GM23338 (cell line): ENCODE data around the gene CCDC60. TPM values are rescaled to one million over a fixed set of nuclear protein-coding genes. Genes with fewer than 3 reads are reported as not detected.

Experiments
- ATAC-seq: fragments of 200-7000 bp; cut with Tn5 transposase; 3 replicates; pipeline ENCODE4 v1.9.1; 2020
- DNase-seq: peaks from one replicate; pipeline ENCODE4 v3.0.0-alpha.2; 2015; ENCODE audit warnings: low spot score
- H2AFZ ChIP-seq: fragments of 200-600 bp; sonication (generic); 2 replicates; pipeline ENCODE4 v1.8.0; 2016; ENCODE audit warnings: antibody characterized with exemption, mild to moderate bottlenecking, moderate library complexity
- H3F3A ChIP-seq: fragments of 200-600 bp; sonication (generic); replicated peaks from 2 replicates; pipeline ENCODE4 v1.8.0; 2017; ENCODE audit warnings: antibody characterized with exemption, mixed run types, low read depth
- H3K27ac ChIP-seq: fragments of 200-600 bp; sonication (generic); 2 replicates; pipeline ENCODE4 v1.6.1; 2016; ENCODE audit warnings: low read depth
- H3K27me3 ChIP-seq: fragments of 200-600 bp; sonication (generic); 2 replicates; pipeline ENCODE4 v1.8.0; 2016; ENCODE audit warnings: mild to moderate bottlenecking, mixed run types, moderate library complexity; ENCODE audit not compliant: insufficient read depth
- H3K36me3 ChIP-seq: fragments of 200-600 bp; sonication (generic); 2 replicates; pipeline ENCODE4 v1.8.0; 2016; ENCODE audit warnings: mild to moderate bottlenecking; ENCODE audit not compliant: insufficient read depth
- H3K4me1 ChIP-seq: fragments of 200-600 bp; sonication (generic); 2 replicates; pipeline ENCODE4 v1.8.0; 2016; ENCODE audit warnings: mild to moderate bottlenecking, moderate library complexity; ENCODE audit not compliant: insufficient read depth
- H3K4me2 ChIP-seq: fragments of 200-600 bp; sonication (generic); 2 replicates; pipeline ENCODE4 v1.7.1; 2017; ENCODE audit warnings: mixed run types
- H3K4me3 ChIP-seq: fragments of 200-600 bp; sonication (generic); 2 replicates; pipeline ENCODE4 v1.6.1; 2016; ENCODE audit warnings: mixed run types
- H3K79me2 ChIP-seq: fragments of 200-600 bp; sonication (generic); replicated peaks from 2 replicates; pipeline ENCODE4 v1.8.0; 2017; ENCODE audit warnings: mild to moderate bottlenecking; ENCODE audit not compliant: insufficient read depth
- H3K9me2 ChIP-seq: fragments of 200-600 bp; sonication (generic); 2 replicates; pipeline ENCODE4 v1.8.0; 2017; ENCODE audit not compliant: insufficient read depth
- H4K20me1 ChIP-seq: fragments of 200-600 bp; sonication (generic); replicated peaks from 2 replicates; pipeline ENCODE4 v1.8.0; 2017; ENCODE audit warnings: mild to moderate bottlenecking; ENCODE audit not compliant: insufficient read depth
- H3K27ac Mint-ChIP-seq: 2 replicates; pipeline ENCODE4 v1.8.0; 2020; ENCODE audit warnings: inconsistent platforms, mild to moderate bottlenecking, moderate library complexity, mixed read lengths
- H3K27me3 Mint-ChIP-seq: 3 replicates; pipeline ENCODE4 v1.8.0; 2022; ENCODE audit warnings: low read depth, mild to moderate bottlenecking, moderate library complexity, mixed read lengths, inconsistent platforms; ENCODE audit not compliant: insufficient read depth, poor library complexity
- H3K36me3 Mint-ChIP-seq: 3 replicates; pipeline ENCODE4 v1.8.0; 2021; ENCODE audit warnings: low read depth, mild to moderate bottlenecking, inconsistent platforms, moderate library complexity, mixed read lengths
- H3K4me1 Mint-ChIP-seq: 3 replicates; pipeline ENCODE4 v1.8.0; 2020; ENCODE audit warnings: mild to moderate bottlenecking, inconsistent platforms, mixed read lengths
- H3K4me3 Mint-ChIP-seq: 3 replicates; pipeline ENCODE4 v1.8.0; 2021; ENCODE audit warnings: moderate library complexity, mild to moderate bottlenecking, inconsistent platforms, mixed read lengths
- H3K9me3 Mint-ChIP-seq: 3 replicates; pipeline ENCODE4 v1.8.0; 2020; ENCODE audit warnings: moderate library complexity, mild to moderate bottlenecking, inconsistent platforms, mixed read lengths
- CREB1 ChIP-seq: fragments of 250-450 bp; sonication (Bioruptor Pico); IDR thresholded peaks from 2 replicates; pipeline ENCODE4 v1.5.0; 2020; ENCODE audit warnings: low read depth, mild to moderate bottlenecking, moderate library complexity
- EZH2 ChIP-seq: fragments of 200-600 bp; sonication (generic); IDR thresholded peaks from one replicate; pipeline ENCODE4 v1.8.0; 2017; ENCODE audit warnings: antibody characterized with exemption, mild to moderate bottlenecking, low read depth; ENCODE audit not compliant: unreplicated experiment
- EZH2phosphoT487 ChIP-seq: fragments of 200-600 bp; sonication (generic); IDR thresholded peaks from one replicate; pipeline ENCODE4 v1.8.1; 2018; ENCODE audit warnings: antibody characterized with exemption; ENCODE audit not compliant: unreplicated experiment
- JUNB ChIP-seq: IDR thresholded peaks from one replicate; pipeline ENCODE4 v1.6.1; 2016; ENCODE audit warnings: antibody characterized with exemption; ENCODE audit not compliant: unreplicated experiment
- NANOG ChIP-seq: IDR thresholded peaks from 2 replicates; pipeline ENCODE4 v1.6.1; 2016; ENCODE audit warnings: antibody characterized with exemption, borderline replicate concordance
- POLR2AphosphoS5 ChIP-seq: IDR thresholded peaks from 2 replicates; pipeline ENCODE4 v1.6.1; 2016; ENCODE audit warnings: antibody characterized with exemption, low read depth
- ZNF114 ChIP-seq: fragments of 250-450 bp; sonication (Bioruptor Pico); IDR thresholded peaks from 2 replicates; pipeline ENCODE4 v1.5.0; 2020; ENCODE audit warnings: mild to moderate bottlenecking, moderate library complexity
- ZNF331 ChIP-seq: fragments of 250-450 bp; sonication (Bioruptor Pico); IDR thresholded peaks from 2 replicates; pipeline ENCODE4 v1.5.0; 2020; ENCODE audit warnings: low read depth, mild to moderate bottlenecking, moderate library complexity
- polyA plus RNA-seq: library from polyadenylated mRNA; unstranded; fragments of >200 nt; fragmentation: Nextera tagmentation; extraction: Ambion mirVana; gene quantifications from 2 replicates; pipeline ENCODE4 v1.2.1, GENCODE V29; 2016
- total RNA-seq: library from RNA; depleted of rRNA; stranded (reverse); fragments of >200 nt; shearing (Covaris generic); gene quantifications from 2 replicates; pipeline ENCODE4 v1.2.3, GENCODE V29; 2014
- TF ChIP-seq, protein P1 (sequence below), 2 experiments: fragments of 200-600 bp in 1 of 2; sonication (generic) in 1 of 2; conservative IDR thresholded peaks; 2 replicates each; pipeline versions ENCODE4 v1.5.1 to v1.6.1; 2016 to 2017; ENCODE audit warnings: antibody characterized with exemption in 2 of 2, low read depth in 2 of 2, mild to moderate bottlenecking in 2 of 2, moderate library complexity in 1 of 2
- TF ChIP-seq, protein P2 (sequence below): IDR thresholded peaks from 2 replicates; pipeline ENCODE4 v1.6.1; 2016; ENCODE audit warnings: antibody characterized with exemption
- TF ChIP-seq, protein P3 (sequence below): fragments of 250-450 bp; sonication (Bioruptor Pico); IDR thresholded peaks from 2 replicates; pipeline ENCODE4 v1.5.0; 2020; ENCODE audit warnings: mild to moderate bottlenecking, moderate library complexity

Gene CCDC60
- total and polyA plus RNA-seq, 2 experiments from 2014 or later = 0.53 TPM; not detected in 1

DNA sequence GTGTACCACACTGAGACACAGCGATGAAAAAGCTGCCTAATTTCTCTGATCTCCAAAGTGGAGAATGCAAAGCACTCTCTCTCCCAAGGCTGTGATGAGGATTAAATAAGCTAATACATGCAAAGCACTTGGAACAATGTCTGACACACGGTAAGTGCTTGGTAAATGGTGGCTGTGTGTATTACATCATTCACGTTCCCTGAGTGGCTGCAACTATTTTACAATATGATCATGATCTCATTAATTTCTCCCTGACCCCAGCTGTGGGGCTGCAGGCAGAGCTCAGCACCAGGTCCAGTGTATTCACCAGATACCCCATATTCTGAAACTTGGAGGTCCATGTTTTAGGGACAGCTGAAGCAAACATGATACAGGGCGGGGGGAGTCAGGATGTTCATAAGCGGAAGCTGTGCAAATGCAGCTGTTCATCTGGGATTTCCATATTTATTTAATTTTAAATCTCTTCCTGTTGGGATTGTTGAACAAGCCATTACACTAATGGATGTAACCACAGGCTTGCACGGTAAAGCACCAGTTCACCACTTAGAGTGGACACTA is 106.4 kb downstream of the CCDC60 start:
- Mint-ChIP-seq H3K36me3 (peaks cover 2% of the 10 kb centered on the region; the same call in 2 of the 3 replicates), H3K27me3 (no peaks in the 10 kb centered on the region), H3K9me3 (peaks cover 5% of the 10 kb centered on the region; the same call in 2 of the 3 replicates), H3K27ac (no peak overlapping the region), H3K4me1 (peaks cover 3% of the 10 kb centered on the region; the same call in 2 of the 3 replicates), H3K4me3 (no peak overlapping the region)
- no peak overlapping the region for H3K4me3 ChIP-seq
- DNase-seq (no peak), ATAC-seq (no peak)
- no peak overlapping the region for H3K4me2 ChIP-seq
- no peaks in the 10 kb centered on the region for H3K4me1 ChIP-seq
- TF ChIP-seq CREB1 = no peak
- no peak for TF ChIP-seq EZH2
- TF ChIP-seq POLR2AphosphoS5 = no peak
- TF ChIP-seq, protein P1, sequence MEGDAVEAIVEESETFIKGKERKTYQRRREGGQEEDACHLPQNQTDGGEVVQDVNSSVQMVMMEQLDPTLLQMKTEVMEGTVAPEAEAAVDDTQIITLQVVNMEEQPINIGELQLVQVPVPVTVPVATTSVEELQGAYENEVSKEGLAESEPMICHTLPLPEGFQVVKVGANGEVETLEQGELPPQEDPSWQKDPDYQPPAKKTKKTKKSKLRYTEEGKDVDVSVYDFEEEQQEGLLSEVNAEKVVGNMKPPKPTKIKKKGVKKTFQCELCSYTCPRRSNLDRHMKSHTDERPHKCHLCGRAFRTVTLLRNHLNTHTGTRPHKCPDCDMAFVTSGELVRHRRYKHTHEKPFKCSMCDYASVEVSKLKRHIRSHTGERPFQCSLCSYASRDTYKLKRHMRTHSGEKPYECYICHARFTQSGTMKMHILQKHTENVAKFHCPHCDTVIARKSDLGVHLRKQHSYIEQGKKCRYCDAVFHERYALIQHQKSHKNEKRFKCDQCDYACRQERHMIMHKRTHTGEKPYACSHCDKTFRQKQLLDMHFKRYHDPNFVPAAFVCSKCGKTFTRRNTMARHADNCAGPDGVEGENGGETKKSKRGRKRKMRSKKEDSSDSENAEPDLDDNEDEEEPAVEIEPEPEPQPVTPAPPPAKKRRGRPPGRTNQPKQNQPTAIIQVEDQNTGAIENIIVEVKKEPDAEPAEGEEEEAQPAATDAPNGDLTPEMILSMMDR (conservative IDR thresholded peaks at IDR 0.05; ENCODE audit: low read depth in 2 of 2) = no peak
- no peak for TF ChIP-seq ZNF114
- no peak for TF ChIP-seq EZH2phosphoT487
- TF ChIP-seq, protein P2, sequence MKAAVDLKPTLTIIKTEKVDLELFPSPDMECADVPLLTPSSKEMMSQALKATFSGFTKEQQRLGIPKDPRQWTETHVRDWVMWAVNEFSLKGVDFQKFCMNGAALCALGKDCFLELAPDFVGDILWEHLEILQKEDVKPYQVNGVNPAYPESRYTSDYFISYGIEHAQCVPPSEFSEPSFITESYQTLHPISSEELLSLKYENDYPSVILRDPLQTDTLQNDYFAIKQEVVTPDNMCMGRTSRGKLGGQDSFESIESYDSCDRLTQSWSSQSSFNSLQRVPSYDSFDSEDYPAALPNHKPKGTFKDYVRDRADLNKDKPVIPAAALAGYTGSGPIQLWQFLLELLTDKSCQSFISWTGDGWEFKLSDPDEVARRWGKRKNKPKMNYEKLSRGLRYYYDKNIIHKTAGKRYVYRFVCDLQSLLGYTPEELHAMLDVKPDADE = no peak
- no peak for TF ChIP-seq NANOG
- no peak for TF ChIP-seq JUNB
- H3K79me2 ChIP-seq = no peaks in the 10 kb centered on the region
- no peaks in the 10 kb centered on the region for H4K20me1 ChIP-seq
- H3K36me3 ChIP-seq = no peaks in the 10 kb centered on the region
- H3F3A ChIP-seq = no peaks in the 10 kb centered on the region
- H2AFZ ChIP-seq = no peak overlapping the region
- H3K9me2 ChIP-seq = 0 out of 2 replicates have a peak, but pooled peaks cover 3% of the 10 kb centered on the region
- H3K27me3 ChIP-seq = no peaks in the 10 kb centered on the region
- no peak overlapping the region for H3K27ac ChIP-seq

DNA sequence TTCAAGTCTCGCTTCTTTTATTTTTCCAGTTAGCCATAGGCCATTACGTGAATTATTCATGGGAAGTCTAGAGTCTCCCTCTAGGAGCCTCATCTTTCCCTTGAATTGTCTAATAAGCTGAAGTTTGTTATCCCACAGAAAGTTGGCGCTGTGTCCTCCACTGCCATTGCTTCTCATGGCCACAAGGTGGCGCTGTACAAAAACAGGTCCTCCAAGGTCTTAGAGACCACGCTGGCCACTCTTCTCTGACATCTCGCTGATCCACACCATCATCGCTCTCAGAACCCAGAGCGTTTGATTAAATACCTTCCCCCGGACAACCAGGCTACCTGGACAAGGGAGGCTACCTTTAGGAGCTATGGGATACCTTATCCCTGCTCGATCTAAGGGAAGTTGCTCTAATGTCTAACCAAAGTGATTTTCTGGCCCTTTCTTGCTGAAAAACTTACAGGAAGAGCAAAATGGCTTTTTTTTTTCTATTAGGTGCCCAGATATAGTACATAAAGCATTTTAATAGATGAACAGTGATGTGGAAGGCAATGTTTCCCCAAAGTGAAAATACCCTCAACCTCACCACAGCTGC is 110.0 kb downstream of the CCDC60 start:
- peaks cover 10% of the 10 kb centered on the region; the same call in 2 of the 3 replicates for H3K4me1 Mint-ChIP-seq
- Histone ChIP-seq H3K4me1 (peaks cover 19% of the 10 kb centered on the region), H3K79me2 (no peaks in the 10 kb centered on the region), H3K9me2 (no peaks in the 10 kb centered on the region), H3K27ac (no peak overlapping the region), H3F3A (no peaks in the 10 kb centered on the region), H4K20me1 (no peaks in the 10 kb centered on the region), H2AFZ (peak overlapping the region; percentile 93), H3K4me3 (no peak overlapping the region), H3K4me2 (peak overlapping the region; percentile 27; the same call in 1 of the 2 replicates), H3K36me3 (no peaks in the 10 kb centered on the region), H3K27me3 (no peaks in the 10 kb centered on the region)
- peaks cover 2% of the 10 kb centered on the region; the same call in 2 of the 3 replicates for H3K36me3 Mint-ChIP-seq
- H3K27ac Mint-ChIP-seq = peak overlapping the region; percentile 89; the same call in 1 of the 2 replicates
- peak; percentile 91 for DNase-seq
- ATAC-seq = peak; percentile 94
- peaks cover 5% of the 10 kb centered on the region; the same call in 2 of the 3 replicates for H3K9me3 Mint-ChIP-seq
- H3K27me3 Mint-ChIP-seq = no peaks in the 10 kb centered on the region
- peak overlapping the region; percentile 52; the same call in 2 of the 3 replicates for H3K4me3 Mint-ChIP-seq
- TF ChIP-seq, protein P3, sequence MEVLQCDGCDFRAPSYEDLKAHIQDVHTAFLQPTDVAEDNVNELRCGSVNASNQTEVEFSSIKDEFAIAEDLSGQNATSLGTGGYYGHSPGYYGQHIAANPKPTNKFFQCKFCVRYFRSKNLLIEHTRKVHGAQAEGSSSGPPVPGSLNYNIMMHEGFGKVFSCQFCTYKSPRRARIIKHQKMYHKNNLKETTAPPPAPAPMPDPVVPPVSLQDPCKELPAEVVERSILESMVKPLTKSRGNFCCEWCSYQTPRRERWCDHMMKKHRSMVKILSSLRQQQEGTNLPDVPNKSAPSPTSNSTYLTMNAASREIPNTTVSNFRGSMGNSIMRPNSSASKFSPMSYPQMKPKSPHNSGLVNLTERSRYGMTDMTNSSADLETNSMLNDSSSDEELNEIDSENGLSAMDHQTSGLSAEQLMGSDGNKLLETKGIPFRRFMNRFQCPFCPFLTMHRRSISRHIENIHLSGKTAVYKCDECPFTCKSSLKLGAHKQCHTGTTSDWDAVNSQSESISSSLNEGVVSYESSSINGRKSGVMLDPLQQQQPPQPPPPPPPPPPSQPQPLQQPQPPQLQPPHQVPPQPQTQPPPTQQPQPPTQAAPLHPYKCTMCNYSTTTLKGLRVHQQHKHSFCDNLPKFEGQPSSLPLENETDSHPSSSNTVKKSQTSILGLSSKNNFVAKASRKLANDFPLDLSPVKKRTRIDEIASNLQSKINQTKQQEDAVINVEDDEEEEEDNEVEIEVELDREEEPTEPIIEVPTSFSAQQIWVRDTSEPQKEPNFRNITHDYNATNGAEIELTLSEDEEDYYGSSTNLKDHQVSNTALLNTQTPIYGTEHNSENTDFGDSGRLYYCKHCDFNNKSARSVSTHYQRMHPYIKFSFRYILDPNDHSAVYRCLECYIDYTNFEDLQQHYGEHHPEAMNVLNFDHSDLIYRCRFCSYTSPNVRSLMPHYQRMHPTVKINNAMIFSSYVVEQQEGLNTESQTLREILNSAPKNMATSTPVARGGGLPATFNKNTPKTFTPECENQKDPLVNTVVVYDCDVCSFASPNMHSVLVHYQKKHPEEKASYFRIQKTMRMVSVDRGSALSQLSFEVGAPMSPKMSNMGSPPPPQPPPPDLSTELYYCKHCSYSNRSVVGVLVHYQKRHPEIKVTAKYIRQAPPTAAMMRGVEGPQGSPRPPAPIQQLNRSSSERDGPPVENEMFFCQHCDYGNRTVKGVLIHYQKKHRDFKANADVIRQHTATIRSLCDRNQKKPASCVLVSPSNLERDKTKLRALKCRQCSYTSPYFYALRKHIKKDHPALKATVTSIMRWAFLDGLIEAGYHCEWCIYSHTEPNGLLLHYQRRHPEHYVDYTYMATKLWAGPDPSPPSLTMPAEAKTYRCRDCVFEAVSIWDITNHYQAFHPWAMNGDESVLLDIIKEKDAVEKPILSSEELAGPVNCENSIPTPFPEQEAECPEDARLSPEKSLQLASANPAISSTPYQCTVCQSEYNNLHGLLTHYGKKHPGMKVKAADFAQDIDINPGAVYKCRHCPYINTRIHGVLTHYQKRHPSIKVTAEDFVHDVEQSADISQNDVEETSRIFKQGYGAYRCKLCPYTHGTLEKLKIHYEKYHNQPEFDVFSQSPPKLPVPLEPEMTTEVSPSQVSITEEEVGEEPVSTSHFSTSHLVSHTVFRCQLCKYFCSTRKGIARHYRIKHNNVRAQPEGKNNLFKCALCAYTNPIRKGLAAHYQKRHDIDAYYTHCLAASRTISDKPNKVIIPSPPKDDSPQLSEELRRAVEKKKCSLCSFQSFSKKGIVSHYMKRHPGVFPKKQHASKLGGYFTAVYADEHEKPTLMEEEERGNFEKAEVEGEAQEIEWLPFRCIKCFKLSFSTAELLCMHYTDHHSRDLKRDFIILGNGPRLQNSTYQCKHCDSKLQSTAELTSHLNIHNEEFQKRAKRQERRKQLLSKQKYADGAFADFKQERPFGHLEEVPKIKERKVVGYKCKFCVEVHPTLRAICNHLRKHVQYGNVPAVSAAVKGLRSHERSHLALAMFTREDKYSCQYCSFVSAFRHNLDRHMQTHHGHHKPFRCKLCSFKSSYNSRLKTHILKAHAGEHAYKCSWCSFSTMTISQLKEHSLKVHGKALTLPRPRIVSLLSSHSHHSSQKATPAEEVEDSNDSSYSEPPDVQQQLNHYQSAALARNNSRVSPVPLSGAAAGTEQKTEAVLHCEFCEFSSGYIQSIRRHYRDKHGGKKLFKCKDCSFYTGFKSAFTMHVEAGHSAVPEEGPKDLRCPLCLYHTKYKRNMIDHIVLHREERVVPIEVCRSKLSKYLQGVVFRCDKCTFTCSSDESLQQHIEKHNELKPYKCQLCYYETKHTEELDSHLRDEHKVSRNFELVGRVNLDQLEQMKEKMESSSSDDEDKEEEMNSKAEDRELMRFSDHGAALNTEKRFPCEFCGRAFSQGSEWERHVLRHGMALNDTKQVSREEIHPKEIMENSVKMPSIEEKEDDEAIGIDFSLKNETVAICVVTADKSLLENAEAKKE (CRISPR knock-in tag) = peak; percentile 63
- TF ChIP-seq ZNF331 (CRISPR knock-in tag) = no peak
